ENCODE results near the gene PDLIM5.

The PDLIM5 gene

GRCh38 chr4:94558392-94558904, 106.7 kb downstream of the PDLIM5 start:
- Histone ChIP-seq H3K4me1 (ENCODE audit: insufficient read depth, poor library complexity, severe bottlenecking) (peaks cover 46% of the 10 kb centered on the region), H3K9me3 (ENCODE audit: severe bottlenecking) (no peaks in the 10 kb centered on the region), H3K4me3 (ENCODE audit: severe bottlenecking) (no peak overlapping the region), H3K27ac (ENCODE audit: poor library complexity, severe bottlenecking) (peak overlapping the region; percentile 65), H3K27me3 (ENCODE audit: insufficient read depth, poor library complexity, severe bottlenecking) (no peaks in the 10 kb centered on the region), H3K36me3 (ENCODE audit: low read depth) (peaks cover 10% of the 10 kb centered on the region)
- ATAC-seq (ENCODE audit: low read depth): peak; percentile 58
- no peak for TF ChIP-seq CTCF (IDR thresholded peaks at IDR 0.05; ENCODE audit: poor library complexity, severe bottlenecking)
- no peak for DNase-seq (ENCODE audit: low spot score)

- H3K4me3 ChIP-seq (ENCODE audit: severe bottlenecking): no peak overlapping the region
- no peaks in the 10 kb centered on the region for H3K27me3 ChIP-seq (ENCODE audit: insufficient read depth, poor library complexity, severe bottlenecking)
These were observed 107.6 kb downstream of the PDLIM5 start for GRCh38 chr4:94559351-94559806.

GRCh38 chr4:94561249-94562024, 109.7 kb downstream of the PDLIM5 start:
- no peak for TF ChIP-seq CTCF (IDR thresholded peaks at IDR 0.05; ENCODE audit: poor library complexity, severe bottlenecking)
- Histone ChIP-seq H3K4me3 (ENCODE audit: severe bottlenecking) (no peak overlapping the region), H3K36me3 (ENCODE audit: low read depth) (0 out of 2 replicates have a peak, but pooled peaks cover 4% of the 10 kb centered on the region), H3K4me1 (ENCODE audit: insufficient read depth, poor library complexity, severe bottlenecking) (peaks cover 46% of the 10 kb centered on the region), H3K27me3 (ENCODE audit: insufficient read depth, poor library complexity, severe bottlenecking) (no peaks in the 10 kb centered on the region), H3K9me3 (ENCODE audit: severe bottlenecking) (no peaks in the 10 kb centered on the region), H3K27ac (ENCODE audit: poor library complexity, severe bottlenecking) (peak overlapping the region; percentile 65)
- ATAC-seq (ENCODE audit: low read depth) (peak; percentile 50), DNase-seq (ENCODE audit: low spot score) (no peak)

More at GRCh38 chr4:94559351-94559806, 107.6 kb downstream of the PDLIM5 start:
- no peak for TF ChIP-seq CTCF (IDR thresholded peaks at IDR 0.05; ENCODE audit: poor library complexity, severe bottlenecking)
- no peak for DNase-seq (ENCODE audit: low spot score)
- ATAC-seq (ENCODE audit: low read depth): peak; percentile 59
- Histone ChIP-seq H3K36me3 (ENCODE audit: low read depth) (peaks cover 4% of the 10 kb centered on the region), H3K27ac (ENCODE audit: poor library complexity, severe bottlenecking) (peak overlapping the region; percentile 65), H3K4me1 (ENCODE audit: insufficient read depth, poor library complexity, severe bottlenecking) (peaks cover 46% of the 10 kb centered on the region), H3K9me3 (ENCODE audit: severe bottlenecking) (no peaks in the 10 kb centered on the region)

GRCh38 chr4:94562285-94562684, 110.5 kb downstream of the PDLIM5 start:
- no peaks in the 10 kb centered on the region for H3K27me3 ChIP-seq (ENCODE audit: insufficient read depth, poor library complexity, severe bottlenecking)
- no peak for DNase-seq (ENCODE audit: low spot score)
- no peak for TF ChIP-seq CTCF (IDR thresholded peaks at IDR 0.05; ENCODE audit: poor library complexity, severe bottlenecking)
- peak overlapping the region; percentile 65 for H3K27ac ChIP-seq (ENCODE audit: poor library complexity, severe bottlenecking)
- no peaks in the 10 kb centered on the region for H3K9me3 ChIP-seq (ENCODE audit: severe bottlenecking)
- ATAC-seq (ENCODE audit: low read depth): no peak
- H3K36me3 ChIP-seq (ENCODE audit: low read depth): 0 out of 2 replicates have a peak, but pooled peaks cover 4% of the 10 kb centered on the region
- peaks cover 46% of the 10 kb centered on the region for H3K4me1 ChIP-seq (ENCODE audit: insufficient read depth, poor library complexity, severe bottlenecking)
- H3K4me3 ChIP-seq (ENCODE audit: severe bottlenecking): no peak overlapping the region

- H3K4me3 ChIP-seq (ENCODE audit: severe bottlenecking): no peak overlapping the region
- DNase-seq (ENCODE audit: low spot score) (no peak), ATAC-seq (ENCODE audit: low read depth) (no peak)
- TF ChIP-seq CTCF (IDR thresholded peaks at IDR 0.05; ENCODE audit: poor library complexity, severe bottlenecking): no peak
- peaks cover 28% of the 10 kb centered on the region for H3K4me1 ChIP-seq (ENCODE audit: insufficient read depth, poor library complexity, severe bottlenecking)
- H3K27me3 ChIP-seq (ENCODE audit: insufficient read depth, poor library complexity, severe bottlenecking): no peaks in the 10 kb centered on the region
- H3K27ac ChIP-seq (ENCODE audit: poor library complexity, severe bottlenecking): no peak overlapping the region
- H3K36me3 ChIP-seq (ENCODE audit: low read depth): 0 out of 2 replicates have a peak, but pooled peaks cover 4% of the 10 kb centered on the region
- H3K9me3 ChIP-seq (ENCODE audit: severe bottlenecking): no peaks in the 10 kb centered on the region
These were observed 112.5 kb downstream of the PDLIM5 start for GRCh38 chr4:94564252-94564651.
